ENCODE measurements around the gene SERPINA10. TPM values are rescaled to one million over a fixed set of nuclear protein-coding genes. Genes with fewer than 3 reads are reported as not detected.

The SERPINA10 gene, protein sequence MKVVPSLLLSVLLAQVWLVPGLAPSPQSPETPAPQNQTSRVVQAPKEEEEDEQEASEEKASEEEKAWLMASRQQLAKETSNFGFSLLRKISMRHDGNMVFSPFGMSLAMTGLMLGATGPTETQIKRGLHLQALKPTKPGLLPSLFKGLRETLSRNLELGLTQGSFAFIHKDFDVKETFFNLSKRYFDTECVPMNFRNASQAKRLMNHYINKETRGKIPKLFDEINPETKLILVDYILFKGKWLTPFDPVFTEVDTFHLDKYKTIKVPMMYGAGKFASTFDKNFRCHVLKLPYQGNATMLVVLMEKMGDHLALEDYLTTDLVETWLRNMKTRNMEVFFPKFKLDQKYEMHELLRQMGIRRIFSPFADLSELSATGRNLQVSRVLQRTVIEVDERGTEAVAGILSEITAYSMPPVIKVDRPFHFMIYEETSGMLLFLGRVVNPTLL
- not detected for polyA plus RNA-seq (2013, experiment 1 of 4)
- not detected for polyA plus RNA-seq (2013, experiment 2 of 4)
- polyA plus RNA-seq (2013, experiment 3 of 4) = not detected
- not detected for polyA plus RNA-seq (2013, experiment 4 of 4)

DNA sequence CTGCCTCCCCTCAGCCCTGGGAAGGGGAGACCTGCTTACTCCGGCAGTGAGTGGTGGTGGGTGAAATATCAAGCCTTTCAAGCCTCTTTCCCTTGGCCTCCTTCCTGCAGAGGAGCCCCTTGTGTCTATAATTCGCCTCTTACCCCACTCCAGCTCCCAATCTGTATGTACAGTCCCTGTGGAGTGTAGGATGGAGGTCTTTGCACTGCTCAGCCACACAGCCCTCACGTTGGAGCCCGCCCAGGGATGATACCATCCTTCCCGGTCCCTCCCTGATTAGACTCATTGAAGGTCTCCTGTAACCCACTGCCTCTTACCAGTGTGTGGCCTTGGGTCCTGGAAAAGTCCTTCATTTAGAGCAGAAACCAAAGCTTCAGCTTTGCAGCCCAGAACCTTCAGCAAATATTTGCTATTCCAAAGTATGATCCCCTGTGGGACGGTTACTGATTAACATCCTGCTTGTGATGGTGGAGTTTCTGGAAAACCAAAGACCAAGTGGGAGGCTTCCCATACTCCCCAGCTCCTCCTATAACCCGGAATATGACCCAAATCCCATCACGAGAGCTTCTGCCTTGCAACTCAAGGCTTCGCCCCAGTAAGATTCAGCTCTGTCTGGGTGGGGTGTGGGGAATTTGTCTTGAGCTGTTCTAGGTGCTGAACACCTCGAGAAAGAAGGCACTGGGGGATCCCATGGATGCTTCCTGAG, at the start of gene SERPINA10:
Gene SERPINA10, minus strand, starts transcription at position 397 of the 706 bp plus-strand sequence. CDS start 2,675 bp downstream, outside the sequence.
- no peaks in the 10 kb centered on the region for H3K27me3 ChIP-seq (ENCODE audit: control insufficient read depth, insufficient read depth, low read length, poor library complexity, severe bottlenecking)
- no peaks in the 10 kb centered on the region for H3K9me3 ChIP-seq (ENCODE audit: control insufficient read depth, low read length)
- no peak within 1 kb of the TSS for H3K4me3 ChIP-seq (ENCODE audit: insufficient read depth, low read depth, low read length)
- H3K4me1 ChIP-seq (ENCODE audit: control insufficient read depth, insufficient read depth, low read length) = no peaks in the 10 kb centered on the region
- H3K36me3 ChIP-seq (ENCODE audit: control insufficient read depth, insufficient read depth, low read length) = no peaks in the 10 kb centered on the region
- WGBS, 2 experiments = 89% methylated on average over 9 to 10 of the region's 10 CpGs
- no peak within 1 kb of the TSS for H3K27ac ChIP-seq (ENCODE audit: insufficient read depth, low read depth, low read length, poor library complexity, severe bottlenecking)

DNA sequence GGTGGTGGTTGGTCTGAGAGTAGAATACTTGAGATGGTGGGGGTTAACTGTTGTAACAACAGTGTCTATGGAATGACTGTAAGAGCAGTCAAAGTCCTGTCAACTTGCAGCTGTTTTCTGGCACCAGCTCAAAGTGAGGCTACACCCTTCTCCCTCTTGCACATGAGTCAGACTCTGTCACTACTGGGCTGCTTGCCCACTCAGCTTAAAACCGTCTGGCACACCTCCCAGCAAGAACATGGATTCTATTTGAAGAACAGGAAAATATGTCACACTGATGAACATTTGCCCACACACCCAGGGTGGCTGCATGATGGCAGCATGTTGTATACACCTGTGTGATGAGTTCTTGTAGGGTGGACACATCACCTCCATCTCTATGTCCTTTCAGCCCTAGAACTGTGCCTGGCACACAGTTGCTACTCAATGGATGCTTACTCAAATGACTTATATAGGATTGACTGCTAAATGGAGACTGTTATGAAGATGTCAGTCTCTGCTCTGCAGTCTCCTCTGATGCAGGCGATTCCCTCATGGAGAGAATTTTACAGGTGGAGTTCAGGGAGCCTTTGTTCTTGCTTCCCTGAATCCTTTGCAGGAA, 49.4 kb upstream of the SERPINA10 start:
- H3K27ac ChIP-seq (ENCODE audit: insufficient read depth, low read depth, low read length, poor library complexity, severe bottlenecking) = no peak overlapping the region
- 65 to 80% methylated on average over 2 of the region's 2 CpGs for WGBS, 2 experiments

DNA sequence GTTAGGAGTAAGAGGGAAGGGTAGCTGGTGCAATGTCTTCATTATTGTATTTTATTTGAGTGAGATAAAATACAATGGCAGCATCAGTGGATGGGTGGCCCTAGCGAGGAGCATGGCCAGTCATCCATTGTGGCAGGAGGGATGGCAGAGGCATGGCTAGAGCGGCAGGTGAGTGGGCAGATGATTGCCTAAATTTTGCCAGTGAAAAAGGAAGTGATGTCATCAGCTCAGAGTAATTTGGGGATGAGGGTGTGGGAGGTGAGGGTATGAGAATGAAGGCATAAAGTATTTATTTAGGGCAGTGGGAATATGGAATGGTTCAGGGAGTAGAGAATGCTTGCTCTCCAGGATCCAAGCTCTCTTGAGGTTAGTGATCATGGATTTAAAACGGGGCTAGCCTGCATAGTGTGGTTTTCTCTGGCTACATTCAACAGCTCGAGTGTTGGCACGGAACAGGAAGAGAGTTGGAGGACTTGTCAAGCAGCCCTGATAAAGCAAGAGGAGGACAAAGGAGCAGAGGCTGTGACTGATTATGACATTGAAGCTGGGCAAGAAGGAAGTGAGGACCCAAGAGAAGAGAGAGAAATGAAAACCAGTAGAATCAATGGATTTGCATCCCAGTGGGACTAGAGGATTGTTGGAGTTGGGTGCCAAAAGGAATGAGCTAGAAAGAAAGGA, 48.7 kb upstream of the SERPINA10 start:
- H3K9me3 ChIP-seq (ENCODE audit: control insufficient read depth, low read length) = no peaks in the 10 kb centered on the region
- H3K36me3 ChIP-seq (ENCODE audit: control insufficient read depth, insufficient read depth, low read length) = no peaks in the 10 kb centered on the region
- no peak overlapping the region for H3K27ac ChIP-seq (ENCODE audit: insufficient read depth, low read depth, low read length, poor library complexity, severe bottlenecking)
- H3K4me3 ChIP-seq (ENCODE audit: insufficient read depth, low read depth, low read length) = no peak overlapping the region
- H3K4me1 ChIP-seq (ENCODE audit: control insufficient read depth, insufficient read depth, low read length) = peaks cover under 1% of the 10 kb centered on the region
- H3K27me3 ChIP-seq (ENCODE audit: control insufficient read depth, insufficient read depth, low read length, poor library complexity, severe bottlenecking) = no peaks in the 10 kb centered on the region
- WGBS, 2 experiments = 88 to 92% methylated on average over 5 of the region's 5 CpGs

More for the DNA sequence above, 49.4 kb upstream of the SERPINA10 start:
- no peak overlapping the region for H3K4me3 ChIP-seq (ENCODE audit: insufficient read depth, low read depth, low read length)
- H3K36me3 ChIP-seq (ENCODE audit: control insufficient read depth, insufficient read depth, low read length) = no peaks in the 10 kb centered on the region
- no peaks in the 10 kb centered on the region for H3K9me3 ChIP-seq (ENCODE audit: control insufficient read depth, low read length)
- peaks cover 6% of the 10 kb centered on the region for H3K4me1 ChIP-seq (ENCODE audit: control insufficient read depth, insufficient read depth, low read length)
- no peaks in the 10 kb centered on the region for H3K27me3 ChIP-seq (ENCODE audit: control insufficient read depth, insufficient read depth, low read length, poor library complexity, severe bottlenecking)

DNA sequence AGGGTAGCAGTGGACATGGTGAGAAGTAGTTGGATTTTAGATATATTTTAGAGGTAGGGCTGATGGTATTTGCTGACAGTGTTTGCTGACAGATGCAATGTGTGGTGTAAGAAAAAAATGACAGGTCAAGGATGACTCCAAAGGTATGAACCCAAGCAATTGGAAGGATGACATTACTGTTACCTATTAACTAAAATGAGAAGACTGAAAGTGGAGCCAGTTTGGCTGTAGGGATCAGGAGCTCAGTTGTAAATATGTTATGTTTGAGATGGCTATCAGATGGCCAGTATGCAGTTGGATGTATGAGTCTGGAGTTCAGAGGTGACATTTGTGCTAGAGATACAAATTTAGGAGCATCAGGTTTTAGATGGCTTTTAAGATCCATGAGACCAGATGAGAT, 47.5 kb upstream of the SERPINA10 start:
- Histone ChIP-seq H3K4me3 (ENCODE audit: insufficient read depth, low read depth, low read length) (no peak overlapping the region), H3K4me1 (ENCODE audit: control insufficient read depth, insufficient read depth, low read length) (no peaks in the 10 kb centered on the region), H3K27ac (ENCODE audit: insufficient read depth, low read depth, low read length, poor library complexity, severe bottlenecking) (no peak overlapping the region), H3K36me3 (ENCODE audit: control insufficient read depth, insufficient read depth, low read length) (no peaks in the 10 kb centered on the region), H3K27me3 (ENCODE audit: control insufficient read depth, insufficient read depth, low read length, poor library complexity, severe bottlenecking) (no peaks in the 10 kb centered on the region), H3K9me3 (ENCODE audit: control insufficient read depth, low read length) (no peaks in the 10 kb centered on the region)

DNA sequence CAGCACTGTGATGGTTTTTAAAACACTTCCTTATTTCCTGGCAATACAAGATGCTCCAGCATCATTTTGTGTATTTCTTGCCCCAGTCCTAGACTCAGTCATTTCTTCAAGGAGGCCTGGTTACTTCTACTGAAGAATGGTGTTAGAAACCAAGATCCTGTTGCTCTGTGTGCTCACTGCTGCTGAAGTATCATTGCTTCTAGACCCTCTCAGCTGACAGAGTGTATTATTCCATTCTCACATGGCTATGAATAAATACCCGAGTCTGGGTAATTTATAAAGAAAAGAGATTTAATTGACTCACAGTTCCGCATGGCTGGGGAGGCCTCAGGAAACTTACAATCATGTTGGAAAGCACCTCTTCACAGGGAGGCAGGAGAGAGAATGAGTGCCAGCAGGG, 45.0 kb upstream of the SERPINA10 start:
- Histone ChIP-seq H3K27ac (ENCODE audit: insufficient read depth, low read depth, low read length, poor library complexity, severe bottlenecking) (no peak overlapping the region), H3K27me3 (ENCODE audit: control insufficient read depth, insufficient read depth, low read length, poor library complexity, severe bottlenecking) (no peaks in the 10 kb centered on the region), H3K9me3 (ENCODE audit: control insufficient read depth, low read length) (no peaks in the 10 kb centered on the region), H3K36me3 (ENCODE audit: control insufficient read depth, insufficient read depth, low read length) (no peaks in the 10 kb centered on the region), H3K4me3 (ENCODE audit: insufficient read depth, low read depth, low read length) (no peak overlapping the region), H3K4me1 (ENCODE audit: control insufficient read depth, insufficient read depth, low read length) (no peaks in the 10 kb centered on the region)
- 88 to 92% methylated on average over 2 of the region's 2 CpGs for WGBS, 2 experiments

DNA sequence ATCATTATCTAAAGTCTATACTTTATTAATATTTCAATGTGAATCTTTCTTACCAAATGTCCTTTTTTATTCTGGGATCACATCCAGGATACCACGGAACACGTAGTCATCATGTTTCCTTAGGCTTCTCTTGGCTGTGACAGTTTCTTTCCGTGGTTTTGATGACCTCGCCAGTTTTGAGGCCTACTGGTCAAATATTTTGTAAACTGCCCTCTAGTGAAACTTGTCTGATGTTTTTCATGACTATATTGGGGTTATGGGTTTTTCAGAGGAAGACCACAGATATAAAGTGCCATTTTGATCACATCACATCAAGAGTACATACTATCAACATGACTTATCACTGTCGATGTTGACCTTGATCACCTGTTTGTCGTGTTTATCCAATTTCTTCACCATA, 44.2 kb upstream of the SERPINA10 start:
- WGBS, 2 experiments = 96% methylated on average over 6 of the region's 6 CpGs

DNA sequence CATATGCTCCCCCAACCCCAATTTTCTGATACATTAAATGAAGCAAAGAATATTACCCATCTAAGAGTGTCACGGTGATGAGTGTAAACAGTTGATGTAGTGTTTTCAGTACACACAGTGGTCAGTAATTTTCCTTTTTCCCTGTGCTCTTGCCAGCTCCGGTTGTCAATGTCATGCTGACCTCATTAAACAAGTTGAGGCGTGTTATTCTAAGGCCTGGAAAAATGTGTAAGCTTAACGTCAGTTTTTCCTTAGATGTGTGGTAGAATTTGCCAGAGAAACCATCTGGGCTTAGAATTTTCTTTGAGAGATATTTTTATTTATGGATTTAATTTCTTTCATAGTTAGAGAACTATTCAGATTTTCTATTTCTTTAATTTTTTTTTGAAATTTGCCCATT, 41.8 kb upstream of the SERPINA10 start:
- no peak overlapping the region for H3K27ac ChIP-seq (ENCODE audit: insufficient read depth, low read depth, low read length, poor library complexity, severe bottlenecking)
- WGBS, 2 experiments = 82% methylated on average over 4 of the region's 4 CpGs
- H3K36me3 ChIP-seq (ENCODE audit: control insufficient read depth, insufficient read depth, low read length) = no peaks in the 10 kb centered on the region
- H3K4me3 ChIP-seq (ENCODE audit: insufficient read depth, low read depth, low read length) = no peak overlapping the region
- H3K27me3 ChIP-seq (ENCODE audit: control insufficient read depth, insufficient read depth, low read length, poor library complexity, severe bottlenecking) = no peaks in the 10 kb centered on the region
- H3K9me3 ChIP-seq (ENCODE audit: control insufficient read depth, low read length) = no peaks in the 10 kb centered on the region
- H3K4me1 ChIP-seq (ENCODE audit: control insufficient read depth, insufficient read depth, low read length) = no peaks in the 10 kb centered on the region

More for the DNA sequence above, 44.2 kb upstream of the SERPINA10 start:
- no peaks in the 10 kb centered on the region for H3K36me3 ChIP-seq (ENCODE audit: control insufficient read depth, insufficient read depth, low read length)
- H3K4me3 ChIP-seq (ENCODE audit: insufficient read depth, low read depth, low read length) = no peak overlapping the region
- no peaks in the 10 kb centered on the region for H3K4me1 ChIP-seq (ENCODE audit: control insufficient read depth, insufficient read depth, low read length)
- no peaks in the 10 kb centered on the region for H3K27me3 ChIP-seq (ENCODE audit: control insufficient read depth, insufficient read depth, low read length, poor library complexity, severe bottlenecking)
- H3K27ac ChIP-seq (ENCODE audit: insufficient read depth, low read depth, low read length, poor library complexity, severe bottlenecking) = no peak overlapping the region
- H3K9me3 ChIP-seq (ENCODE audit: control insufficient read depth, low read length) = no peaks in the 10 kb centered on the region

DNA sequence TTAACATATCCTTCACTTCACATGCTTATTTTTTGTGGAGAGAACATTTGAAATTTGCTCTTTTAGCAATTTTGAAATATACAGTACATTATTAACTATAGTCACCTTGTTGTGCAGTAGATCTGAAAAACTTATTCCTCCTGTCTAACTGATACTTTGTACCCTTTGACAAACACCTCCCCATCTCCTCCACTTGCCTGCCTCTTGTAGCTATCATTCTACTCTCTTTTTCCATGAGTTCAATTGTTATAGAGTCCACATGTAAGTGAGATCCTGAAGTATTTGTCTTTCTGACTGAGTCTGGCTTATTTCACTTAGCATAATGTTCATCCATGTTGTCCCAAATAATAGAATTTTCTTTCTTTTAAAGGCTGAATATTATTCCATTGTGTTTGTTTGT, 39.5 kb upstream of the SERPINA10 start:
- Histone ChIP-seq H3K27me3 (ENCODE audit: control insufficient read depth, insufficient read depth, low read length, poor library complexity, severe bottlenecking) (no peaks in the 10 kb centered on the region), H3K36me3 (ENCODE audit: control insufficient read depth, insufficient read depth, low read length) (no peaks in the 10 kb centered on the region), H3K9me3 (ENCODE audit: control insufficient read depth, low read length) (no peaks in the 10 kb centered on the region), H3K4me3 (ENCODE audit: insufficient read depth, low read depth, low read length) (no peak overlapping the region), H3K4me1 (ENCODE audit: control insufficient read depth, insufficient read depth, low read length) (no peaks in the 10 kb centered on the region), H3K27ac (ENCODE audit: insufficient read depth, low read depth, low read length, poor library complexity, severe bottlenecking) (no peak overlapping the region)

DNA sequence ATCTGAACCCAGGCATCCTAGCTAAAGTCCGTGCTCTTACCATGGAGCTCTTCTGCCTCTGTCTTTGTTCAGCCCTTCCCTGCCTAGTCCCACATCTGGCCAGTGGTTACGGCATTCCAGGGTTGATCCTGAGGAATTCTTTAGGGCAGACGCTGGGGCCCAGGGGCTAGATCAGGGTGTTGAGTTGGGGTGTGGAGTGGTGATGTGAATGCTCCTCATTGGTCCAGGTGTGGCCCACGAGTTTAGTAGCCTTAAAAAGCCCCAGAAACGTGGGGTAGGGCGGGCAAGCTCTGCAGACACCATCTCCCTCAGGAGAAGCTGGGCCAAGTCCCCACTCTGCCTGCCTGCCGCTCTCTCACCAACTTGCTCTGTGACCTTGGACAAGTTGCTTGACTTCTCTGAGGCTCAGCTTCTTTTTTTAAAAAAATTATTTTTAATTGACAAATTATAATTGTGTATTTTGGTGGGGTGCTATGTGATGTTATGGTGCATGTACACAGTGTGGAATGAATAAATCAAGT, 39.1 kb upstream of the SERPINA10 start:
- Histone ChIP-seq H3K27ac (ENCODE audit: insufficient read depth, low read depth, low read length, poor library complexity, severe bottlenecking) (no peak overlapping the region), H3K9me3 (ENCODE audit: control insufficient read depth, low read length) (no peaks in the 10 kb centered on the region), H3K4me3 (ENCODE audit: insufficient read depth, low read depth, low read length) (no peak overlapping the region), H3K36me3 (ENCODE audit: control insufficient read depth, insufficient read depth, low read length) (no peaks in the 10 kb centered on the region), H3K4me1 (ENCODE audit: control insufficient read depth, insufficient read depth, low read length) (no peaks in the 10 kb centered on the region), H3K27me3 (ENCODE audit: control insufficient read depth, insufficient read depth, low read length, poor library complexity, severe bottlenecking) (no peaks in the 10 kb centered on the region)
- 91% methylated on average over 7 of the region's 7 CpGs for WGBS, 2 experiments

All from ectodermal cell (in vitro differentiated cells).